Renal cortex interstitium (tissue), 11 donors: ENCODE data around the gene CNOT3. TPM values are rescaled to one million over a fixed set of nuclear protein-coding genes. Genes with fewer than 3 reads are reported as not detected.
A peak's percentile ranks its signal among the peaks of the same experiment; 100 is the strongest.
"Not testable (repeated sequence)": the region's sequence is repeated elsewhere in the genome, so short reads cannot be mapped to it uniquely, and the experiment has no call there.

Experiments used
- DNase-seq, 11 donors: peaks; one replicate each; pipeline ENCODE4 v3.0.0-alpha.2; 2013; ENCODE audit warnings: low read depth in 9 of 11, low spot score in 4 of 11; ENCODE audit errors: extremely low read depth in 1 of 11
- polyA plus RNA-seq, 3 donors: library from polyadenylated mRNA; unstranded; fragments of 120-200 nt; gene quantifications; one replicate each; pipeline ENCODE4 v1.2.1, GENCODE V29; 2013; ENCODE audit not compliant: insufficient read length in 3 of 3

The CNOT3 gene
- polyA plus RNA-seq, 3 donors, result 66.6 to 75.4 (median 75.4) TPM

DNA sequence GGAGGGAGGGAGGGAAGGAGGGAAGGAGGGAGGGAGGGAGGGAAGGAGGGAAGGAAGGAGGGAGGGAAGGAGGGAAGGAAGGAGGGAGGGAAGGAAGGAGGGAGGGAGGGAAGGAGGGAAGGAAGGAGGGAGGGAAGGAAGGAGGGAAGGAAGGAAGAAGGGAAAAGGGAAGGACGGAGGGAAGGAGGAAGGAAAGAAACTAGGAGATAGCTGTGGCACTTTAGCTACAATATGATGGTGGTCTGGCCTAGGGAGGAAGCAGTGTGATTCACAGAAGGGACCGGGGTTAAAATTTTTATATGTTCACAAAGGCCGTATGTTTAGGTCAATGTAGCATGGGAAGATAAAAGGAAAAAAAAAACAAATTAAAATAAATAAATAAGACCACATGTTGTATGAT, 44.3 kb downstream of the CNOT3 start:
- not testable (repeated sequence) for DNase-seq

DNA sequence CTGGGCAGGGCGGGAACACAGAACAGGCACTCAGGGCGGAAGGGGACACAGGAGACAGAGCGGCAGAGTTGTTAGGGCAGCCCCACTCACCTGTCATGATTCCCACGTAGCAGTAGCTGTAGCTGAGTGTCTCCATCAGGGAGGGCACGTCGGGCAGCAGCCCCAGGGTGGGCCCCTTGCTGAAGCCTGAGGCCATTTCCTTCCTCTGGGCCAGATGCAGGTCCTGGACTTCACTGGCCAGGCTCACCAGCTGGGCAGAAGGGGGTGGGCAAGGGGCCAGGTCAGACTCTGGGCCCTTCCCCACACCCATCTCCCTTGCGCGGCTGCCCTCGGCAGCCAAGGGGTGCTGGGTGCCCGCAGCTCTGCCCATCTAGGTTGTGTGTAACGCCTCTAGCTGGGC, 45.9 kb downstream of the CNOT3 start:
- DNase-seq, result no peak

DNA sequence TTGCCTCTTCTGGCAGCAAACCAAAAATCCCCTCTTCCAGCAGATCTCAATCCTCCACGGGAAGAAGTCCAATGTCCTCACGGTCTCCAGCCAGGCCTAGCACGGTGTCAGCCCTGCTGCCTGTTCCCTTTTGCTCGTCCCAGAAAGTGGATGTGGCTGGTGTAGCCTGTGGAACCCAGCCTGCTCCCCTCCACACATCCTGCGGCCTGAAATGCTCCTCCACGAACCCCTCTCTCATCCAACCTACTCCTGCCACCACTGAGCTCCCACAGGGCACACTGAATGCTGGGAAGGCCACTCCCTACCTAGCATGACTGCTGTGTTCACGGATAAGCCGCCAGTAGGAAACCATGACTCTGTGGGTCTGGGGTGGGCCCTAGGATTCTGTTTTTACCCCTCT, 48.8 kb downstream of the CNOT3 start:
- no peak for DNase-seq

DNA sequence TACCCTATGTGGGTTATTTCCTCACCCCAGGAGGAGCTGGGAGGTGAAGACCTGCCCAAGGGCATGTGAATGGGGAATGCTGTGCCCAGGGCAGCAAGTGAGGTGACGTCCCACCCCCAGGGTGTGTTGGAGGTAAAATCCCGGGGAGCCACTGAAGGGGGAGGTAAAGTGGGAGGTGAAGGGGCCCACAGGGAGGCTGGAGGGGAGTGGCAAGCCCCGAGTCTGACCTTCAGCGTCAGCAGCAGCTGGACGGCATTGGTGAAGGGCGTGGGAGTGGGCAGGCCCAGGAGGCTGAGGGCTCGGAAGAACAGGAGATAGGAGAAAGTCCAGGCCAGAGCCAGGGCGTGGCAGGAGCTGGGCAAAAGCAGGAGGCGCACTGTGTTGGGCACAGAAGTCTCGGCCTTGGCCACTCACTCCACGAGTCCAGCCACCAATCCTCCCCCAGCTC, 49.4 kb downstream of the CNOT3 start:
- no peak for DNase-seq

- no peak for DNase-seq
Measured at GRCh38 chr19:54188215-54188871, 50.8 kb downstream of the CNOT3 start.

GRCh38 chr19:54189145-54189734, 51.7 kb downstream of the CNOT3 start, which contains the start of gene MBOAT7:
MBOAT7 (minus strand) TSS chr19:54189580; CDS start chr19:54188508, 1,072 bp downstream.
- no peak for DNase-seq

GRCh38 chr19:54189735-54190502, 52.4 kb downstream of the CNOT3 start:
- peak; percentile 100 for DNase-seq

- peak; percentile 98 to 100 (median 99) for DNase-seq
Measured at GRCh38 chr19:54190503-54191010, 53.0 kb downstream of the CNOT3 start.

DNA sequence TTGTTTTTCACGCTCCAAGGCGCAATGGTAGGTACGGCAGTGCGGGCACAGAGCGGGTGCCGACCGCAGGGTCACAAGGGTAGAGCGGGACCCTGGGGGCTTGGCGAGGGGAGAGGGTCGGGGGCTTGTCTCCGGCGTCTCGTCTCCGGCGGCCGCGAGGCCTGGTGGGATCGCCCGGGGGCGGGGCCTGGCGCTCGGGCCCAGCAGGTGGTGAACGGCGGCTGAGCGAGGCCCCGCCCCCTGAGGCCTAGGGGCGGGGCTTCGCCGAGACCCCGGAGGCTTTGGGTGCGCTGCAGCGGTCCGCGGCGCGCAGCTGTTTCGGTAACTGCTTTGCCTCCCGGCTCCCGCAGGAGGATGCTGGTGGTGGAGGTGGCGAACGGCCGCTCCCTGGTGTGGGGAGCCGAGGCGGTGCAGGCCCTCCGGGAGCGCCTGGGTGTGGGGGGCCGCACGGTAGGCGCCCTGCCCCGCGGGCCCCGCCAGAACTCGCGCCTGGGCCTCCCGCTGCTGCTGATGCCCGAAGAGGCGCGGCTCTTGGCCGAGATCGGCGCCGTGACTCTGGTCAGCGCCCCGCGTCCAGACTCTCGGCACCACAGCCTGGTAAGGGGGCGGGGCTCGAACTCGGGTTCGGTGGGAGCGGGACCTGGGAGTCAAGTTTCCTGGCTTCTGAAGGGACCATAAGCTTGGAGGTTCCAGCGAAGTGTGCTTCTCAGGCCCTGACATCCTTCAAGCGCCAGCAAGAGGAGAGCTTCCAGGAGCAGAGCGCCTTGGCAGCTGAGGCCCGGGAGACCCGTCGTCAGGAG, 53.6 kb downstream of the CNOT3 start, which contains the start of gene TSEN34:
Gene TSEN34 (plus strand): TSS at position 298 of the 800 bp plus-strand sequence. CDS start 57 bp downstream, at position 355.
- DNase-seq, result peak; percentile 72 to 90 (median 86)

- DNase-seq, result no peak
Measured at GRCh38 chr19:54191811-54192453, 54.4 kb downstream of the CNOT3 start.

DNA sequence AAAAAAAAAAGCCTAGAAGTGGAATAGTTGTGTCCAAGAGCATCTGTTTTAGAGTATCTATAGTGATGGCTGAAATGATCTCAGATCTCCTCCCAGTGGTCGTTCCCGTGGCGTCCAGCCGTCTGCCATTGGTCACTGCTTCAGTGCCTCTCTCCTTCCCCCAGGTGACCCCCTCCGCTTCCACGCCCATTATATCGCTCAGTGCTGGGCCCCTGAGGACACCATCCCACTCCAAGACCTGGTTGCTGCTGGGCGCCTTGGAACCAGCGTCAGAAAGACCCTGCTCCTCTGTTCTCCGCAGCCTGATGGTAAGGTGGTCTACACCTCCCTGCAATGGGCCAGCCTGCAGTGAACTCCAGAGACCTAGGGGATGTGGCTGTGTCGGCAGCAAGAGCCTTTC, 55.4 kb downstream of the CNOT3 start:
- DNase-seq, result no peak

GRCh38 chr19:54194463-54194862, 56.9 kb downstream of the CNOT3 start:
- not testable (repeated sequence) for DNase-seq

GRCh38 chr19:54196536-54196935, 59.0 kb downstream of the CNOT3 start:
- DNase-seq, result no peak

DNA sequence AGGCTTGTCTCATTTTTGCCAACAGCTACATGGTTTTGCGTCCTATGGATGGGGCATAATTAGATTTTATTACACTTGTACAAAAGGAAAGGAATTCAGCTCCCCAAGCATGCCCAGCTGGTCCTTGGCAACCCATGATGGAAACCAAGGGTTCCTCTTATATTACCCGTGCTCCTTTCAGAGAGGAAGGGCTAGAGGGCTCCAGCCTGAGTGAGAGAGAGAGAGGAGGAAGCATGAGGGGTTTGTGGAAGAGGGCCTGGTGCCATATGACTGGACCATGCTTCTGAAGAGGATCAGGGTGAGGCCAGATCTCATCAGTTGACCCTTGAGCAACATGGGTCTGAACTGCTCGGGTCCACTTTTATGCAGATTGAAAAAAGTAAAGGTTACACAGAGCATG, 59.6 kb downstream of the CNOT3 start:
- DNase-seq, result no peak

DNA sequence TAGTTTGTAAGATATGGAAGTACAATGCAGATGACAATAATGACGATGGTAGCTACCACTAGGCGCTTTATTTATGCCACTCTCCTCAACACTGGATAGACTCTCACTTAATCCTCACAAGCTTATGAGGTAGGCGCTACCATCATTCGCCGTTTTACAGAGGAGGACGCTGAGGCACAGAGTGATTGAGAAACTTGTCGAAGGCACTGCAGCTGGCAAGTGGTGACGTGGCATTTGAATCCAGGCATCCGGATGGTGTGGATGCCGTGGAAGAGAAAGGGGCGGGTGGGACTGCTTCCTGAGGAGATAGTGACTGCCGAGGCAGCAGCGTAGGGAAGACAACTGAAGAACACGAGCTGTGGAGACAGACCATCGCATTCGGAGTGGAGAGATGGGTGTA, 61.8 kb downstream of the CNOT3 start:
- no peak for DNase-seq

GRCh38 chr19:54201172-54201701, 63.7 kb downstream of the CNOT3 start:
- no peak for DNase-seq

DNA sequence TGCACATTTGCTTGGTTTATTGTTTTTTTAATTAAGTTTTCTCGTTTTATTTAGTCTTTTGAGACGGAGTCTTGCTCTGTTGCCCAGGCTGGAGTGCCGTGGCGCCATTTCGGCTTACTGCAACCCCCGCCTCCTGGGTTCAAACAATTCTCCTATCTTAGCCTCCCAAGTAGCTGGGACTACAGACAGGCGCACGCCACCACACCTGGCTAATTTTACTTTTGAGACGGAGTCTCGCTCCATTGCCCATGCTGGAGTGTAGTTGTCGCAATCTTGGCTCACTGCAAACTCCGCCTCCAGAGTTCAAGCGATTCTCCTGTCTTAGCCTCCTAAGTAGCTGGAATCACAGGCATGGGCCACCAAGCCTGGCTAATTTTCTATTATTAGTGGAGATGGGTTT, 64.4 kb downstream of the CNOT3 start:
- no peak for DNase-seq

DNA sequence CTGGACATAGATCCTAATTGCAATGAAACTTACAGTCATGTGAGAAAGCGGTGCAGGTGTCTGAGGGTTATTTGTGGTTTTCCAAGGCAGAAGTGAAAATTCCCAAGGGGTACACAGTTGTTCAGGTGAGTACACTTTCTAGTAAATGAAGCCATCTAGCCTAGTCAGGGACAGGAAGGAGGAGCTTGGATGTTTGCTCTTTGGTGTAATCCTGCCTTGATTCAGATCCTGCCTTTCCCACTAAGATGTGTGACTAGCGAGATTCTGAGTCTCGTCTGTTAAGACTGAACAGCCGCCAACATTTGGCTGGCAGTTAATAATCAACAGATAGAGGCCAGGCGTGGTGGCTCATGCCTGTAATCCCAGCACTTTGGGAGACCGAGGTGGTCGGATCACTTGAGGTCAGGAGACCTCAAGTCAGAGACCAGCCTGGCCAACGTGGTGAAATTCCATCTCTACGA, 65.6 kb downstream of the CNOT3 start:
- no peak for DNase-seq
